Naive thymus-derived CD8-positive, alpha-beta T cell (primary cell): ENCODE data around the gene WTAP. TPM values are rescaled to one million over a fixed set of nuclear protein-coding genes. Genes with fewer than 3 reads are reported as not detected.
A peak's percentile ranks its signal among the peaks of the same experiment; 100 is the strongest.

Experiments
- ATAC-seq, 2 donors: fragments of 150-1000 bp; cut with Tn5 transposase in 1 of 2; sonication (Bioruptor Pico), chemical (Tn5 transposase) in 1 of 2; 1 replicate in 1 of 2; 2 replicates in 1 of 2; pipeline ENCODE4 v1.10.0; 2021; ENCODE audit warnings: mild to moderate bottlenecking in 2 of 2, moderate library complexity in 2 of 2
- POLR2A ChIA-PET: fragments of 350-600 bp; sonication (Branson Sonifier 250); formaldehyde crosslinking; loops from one replicate; lab custom pipeline; 2021; ENCODE audit warnings: antibody characterized with exemption; lab: Charles Lee
- DNase-seq, 10 donors: peaks; one replicate each; pipeline versions ENCODE4 v3.0.0 to v3.0.0-alpha.2; 2020 to 2022
- H3K27ac Mint-ChIP-seq, 10 donors: one replicate each; pipeline ENCODE4 v1.8.0; 2020 to 2022; ENCODE audit warnings: mild to moderate bottlenecking in 10 of 10, mixed read lengths in 10 of 10, moderate library complexity in 4 of 10, inconsistent platforms in 1 of 10
- H3K27me3 Mint-ChIP-seq, 5 donors: one replicate each; pipeline ENCODE4 v1.8.0; 2021 to 2022; ENCODE audit warnings: mixed read lengths in 5 of 5
- H3K36me3 Mint-ChIP-seq, 3 donors: one replicate each; pipeline ENCODE4 v1.8.0; 2020 to 2022; ENCODE audit warnings: mixed read lengths in 3 of 3, mild to moderate bottlenecking in 2 of 3, inconsistent platforms in 1 of 3
- H3K4me1 Mint-ChIP-seq, 4 donors: one replicate each; pipeline ENCODE4 v1.8.0; 2021 to 2022; ENCODE audit warnings: mixed read lengths in 4 of 4
- H3K4me3 Mint-ChIP-seq, 10 donors: one replicate each; pipeline ENCODE4 v1.8.0; 2020 to 2022; ENCODE audit warnings: mild to moderate bottlenecking in 10 of 10, mixed read lengths in 10 of 10, moderate library complexity in 6 of 10, inconsistent platforms in 1 of 10
- H3K9me3 Mint-ChIP-seq, 9 donors: one replicate each; pipeline ENCODE4 v1.8.0; 2020 to 2022; ENCODE audit warnings: mixed read lengths in 9 of 9, mild to moderate bottlenecking in 3 of 9, inconsistent platforms in 1 of 9, moderate library complexity in 1 of 9
- polyA plus RNA-seq, 3 donors: library from polyadenylated mRNA; unstranded; fragments of 300-500 nt; fragmentation: Illumina TruSeq; gene quantifications; one replicate each; pipeline ENCODE4 v1.2.3, GENCODE V29; 2021
- total RNA-seq, 8 experiments: library from RNA in 2 of 8; stranded (reverse) in 2 of 8; gene quantifications; one replicate each; pipeline ENCODE4 v1.2.3 and lab custom pipeline; 2021 to 2026

WTAP gene
- total and polyA plus RNA-seq, 5 experiments from 2014 or later = 104 to 159 (median 128) TPM

DNA sequence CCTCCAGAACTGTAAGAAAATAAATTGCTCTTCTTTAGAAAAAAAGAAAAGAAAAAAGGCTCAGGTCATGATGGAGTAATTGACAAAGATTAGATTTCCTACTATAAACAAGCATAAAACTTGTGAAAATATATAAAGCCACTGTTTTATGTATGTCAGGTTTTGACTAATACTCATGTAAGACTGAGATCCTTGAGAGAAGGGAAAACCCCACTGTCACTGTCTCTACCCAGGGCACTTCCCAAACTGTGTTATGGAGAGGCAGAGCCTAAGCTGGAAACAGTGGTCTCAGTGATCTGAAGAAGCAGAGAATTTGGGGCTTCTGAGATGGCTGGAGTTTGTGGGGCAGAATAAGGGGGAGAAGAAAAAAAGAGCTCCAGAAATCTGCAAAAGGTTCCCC is 42.2 kb downstream of the WTAP start:
- ATAC-seq (no peak), DNase-seq (no peak)
- Mint-ChIP-seq H3K4me1 (peaks cover 0 to 6% (median 0%) of the 10 kb centered on the region in 4 donors), H3K27ac (peak overlapping the region in 3 of 10 donors; percentile 8 to 29 (median 28)), H3K9me3 (peaks cover 0 to 2% (median 0%) of the 10 kb centered on the region in 9 donors), H3K4me3 (no peak overlapping the region), H3K36me3 (peaks cover 0 to 66% (median 31%) of the 10 kb centered on the region in 3 donors), H3K27me3 (no peaks in the 10 kb centered on the region)
- POLR2A ChIA-PET = no interaction called here

GRCh38 chr6:159772196-159772595 is 44.9 kb downstream of the WTAP start:
- H3K4me1 Mint-ChIP-seq = no peaks in the 10 kb centered on the region
- H3K27me3 Mint-ChIP-seq = no peaks in the 10 kb centered on the region
- DNase-seq = no peak
- H3K27ac Mint-ChIP-seq = no peak overlapping the region
- no peak overlapping the region for H3K4me3 Mint-ChIP-seq
- H3K9me3 Mint-ChIP-seq = peaks cover 0 to 2% (median 0%) of the 10 kb centered on the region in 9 donors
- no peak for ATAC-seq
- POLR2A ChIA-PET = interaction anchor here (0.9 kb wide), 1 partner anchor 10 kb away, joined by 3 read pairs; the partner anchor contains the start of gene ACAT2
- peaks cover 0 to 69% (median 32%) of the 10 kb centered on the region in 3 donors for H3K36me3 Mint-ChIP-seq

GRCh38 chr6:159777240-159777904 is 50.1 kb downstream of the WTAP start:
- Mint-ChIP-seq H3K36me3 (peaks cover 6 to 78% (median 7%) of the 10 kb centered on the region in 3 donors), H3K4me3 (no peak overlapping the region), H3K27ac (peak overlapping the region in 7 of 10 donors; percentile 11 to 84 (median 41)), H3K9me3 (no peaks in the 10 kb centered on the region), H3K4me1 (peaks cover 6 to 12% (median 7%) of the 10 kb centered on the region in 4 donors), H3K27me3 (no peaks in the 10 kb centered on the region)
- DNase-seq (no peak), ATAC-seq (peak in 1 of 2 donors; percentile 24)
- POLR2A ChIA-PET = interaction anchor here (0.7 to 1.0 kb wide), 2 partner anchors 12 to 56 kb away, joined by 3 to 4 read pairs; partner anchors contain the start of gene TCP1

GRCh38 chr6:159778131-159778530 is 50.8 kb downstream of the WTAP start:
- no peak for ATAC-seq
- peaks cover 12 to 20% (median 15%) of the 10 kb centered on the region in 4 donors for H3K4me1 Mint-ChIP-seq
- DNase-seq = no peak
- peak overlapping the region in 1 of 10 donors; percentile 11 for H3K27ac Mint-ChIP-seq
- no peaks in the 10 kb centered on the region for H3K27me3 Mint-ChIP-seq
- H3K36me3 Mint-ChIP-seq = peaks cover 10 to 85% (median 14%) of the 10 kb centered on the region in 3 donors
- POLR2A ChIA-PET = interaction anchor here (0.6 to 1.0 kb wide), 6 partner anchors 10 to 57 kb away, joined by 3 to 5 read pairs (median 4); partner anchors contain the start of genes TCP1 and WTAP
- H3K4me3 Mint-ChIP-seq = no peak overlapping the region
- no peaks in the 10 kb centered on the region for H3K9me3 Mint-ChIP-seq

GRCh38 chr6:159778542-159779103 is 51.3 kb downstream of the WTAP start:
- Mint-ChIP-seq H3K4me1 (peaks cover 12 to 23% (median 18%) of the 10 kb centered on the region in 4 donors), H3K27me3 (no peaks in the 10 kb centered on the region), H3K4me3 (no peak overlapping the region), H3K36me3 (peaks cover 10 to 89% (median 14%) of the 10 kb centered on the region in 3 donors), H3K9me3 (no peaks in the 10 kb centered on the region), H3K27ac (peak overlapping the region in 1 of 10 donors; percentile 62)
- no peak for ATAC-seq
- no peak for DNase-seq
- POLR2A ChIA-PET = interaction anchor here (0.6 to 1.0 kb wide), 5 partner anchors 9 to 51 kb away, joined by 3 to 5 read pairs (median 3); partner anchors contain the start of genes TCP1 and WTAP

GRCh38 chr6:159788276-159788675 is 61.0 kb downstream of the WTAP start:
- peaks cover 3 to 71% (median 8%) of the 10 kb centered on the region in 3 donors for H3K36me3 Mint-ChIP-seq
- H3K4me3 Mint-ChIP-seq = peak overlapping the region; percentile 80 to 99 (median 99)
- H3K4me1 Mint-ChIP-seq = peaks cover 27 to 67% (median 61%) of the 10 kb centered on the region in 4 donors
- H3K27ac Mint-ChIP-seq = peak overlapping the region; percentile 74 to 99 (median 85)
- H3K27me3 Mint-ChIP-seq = no peaks in the 10 kb centered on the region
- POLR2A ChIA-PET = interaction anchor here (0.6 to 5.9 kb wide), 7 partner anchors 10 to 228 kb away, joined by 3 to 86 read pairs (median 4); partner anchors contain the start of genes ACAT2, SOD2 and WTAP
- DNase-seq (peak in 4 of 10 donors; percentile 3 to 12 (median 6)), ATAC-seq (no peak)
- H3K9me3 Mint-ChIP-seq = no peaks in the 10 kb centered on the region

- POLR2A ChIA-PET = interaction anchor here (0.8 to 5.9 kb wide), 14 partner anchors 11 to 179 kb away, joined by 3 to 86 read pairs (median 6); partner anchors contain the start of genes ACAT2, SOD2 and WTAP
- no peaks in the 10 kb centered on the region for H3K9me3 Mint-ChIP-seq
- peaks cover 3 to 71% (median 8%) of the 10 kb centered on the region in 3 donors for H3K36me3 Mint-ChIP-seq
- H3K4me1 Mint-ChIP-seq = peaks cover 27 to 63% (median 62%) of the 10 kb centered on the region in 4 donors
- peak overlapping the region; percentile 74 to 99 (median 91) for H3K27ac Mint-ChIP-seq
- DNase-seq (peak in 6 of 10 donors; percentile 15 to 64 (median 26)), ATAC-seq (peak in 1 of 2 donors; percentile 0)
- H3K4me3 Mint-ChIP-seq = peak overlapping the region; percentile 97 to 100 (median 99)
- H3K27me3 Mint-ChIP-seq = no peaks in the 10 kb centered on the region
Observed at GRCh38 chr6:159788753-159789376, 61.6 kb downstream of the WTAP start.

DNA sequence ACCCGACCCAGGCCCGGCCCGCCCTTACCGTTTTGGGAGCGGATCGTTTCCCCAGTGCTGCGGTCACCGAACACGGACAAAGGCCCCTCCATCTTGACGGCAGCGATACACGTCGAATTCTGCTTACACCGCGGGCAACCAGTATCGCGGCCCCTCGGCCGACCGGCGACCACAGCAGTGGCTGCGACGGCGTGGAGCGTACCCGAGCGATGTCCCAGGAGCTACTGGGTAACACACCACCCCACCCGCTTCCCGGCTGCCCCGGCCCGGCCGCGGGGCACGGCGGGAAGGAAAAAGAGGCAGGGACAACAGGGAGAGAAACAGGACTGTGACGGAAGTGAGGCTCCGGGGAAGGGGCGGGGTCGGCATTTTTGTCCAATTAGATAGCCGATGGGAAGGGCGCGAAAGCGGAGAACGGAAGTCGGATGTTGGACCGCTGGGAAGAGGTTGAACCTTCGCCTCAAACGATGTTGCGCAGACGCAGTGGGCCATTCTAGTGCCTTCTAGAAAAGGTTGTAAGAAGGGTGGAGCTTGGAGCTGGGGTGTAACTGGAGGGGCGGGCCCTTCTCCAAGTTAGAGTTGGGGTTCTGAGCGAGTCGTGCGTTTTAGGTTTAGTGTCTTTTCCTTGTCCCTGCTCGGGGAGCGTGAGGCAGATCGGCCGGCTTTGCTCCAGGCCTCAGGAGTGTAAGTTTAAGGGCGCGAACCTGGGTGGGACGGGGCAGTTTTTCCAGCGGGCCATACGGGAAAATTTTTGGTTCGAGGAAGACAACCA is 62.3 kb downstream of the WTAP start, which contains the start of gene TCP1:
Gene TCP1, minus strand, starts transcription at position 226 of the 772 bp plus-strand sequence. Its CDS starts 134 bp downstream, at position 92.
- Mint-ChIP-seq H3K4me1 (peaks cover 27 to 67% (median 66%) of the 10 kb centered on the region in 4 donors), H3K27ac (peak within 1 kb of the TSS; percentile 84 to 99 (median 98)), H3K4me3 (peak within 1 kb of the TSS; percentile 97 to 100 (median 99)), H3K27me3 (no peaks in the 10 kb centered on the region), H3K9me3 (no peaks in the 10 kb centered on the region), H3K36me3 (peaks cover 3 to 70% (median 7%) of the 10 kb centered on the region in 3 donors)
- POLR2A ChIA-PET = interaction anchor here (0.6 to 5.9 kb wide), 25 partner anchors 9 to 179 kb away, joined by 3 to 86 read pairs (median 4); partner anchors contain the start of genes ACAT2, IGF2R, SOD2 and WTAP
- peak; percentile 91 to 99 (median 98) for DNase-seq
- ATAC-seq = peak; percentile 77 to 81

DNA sequence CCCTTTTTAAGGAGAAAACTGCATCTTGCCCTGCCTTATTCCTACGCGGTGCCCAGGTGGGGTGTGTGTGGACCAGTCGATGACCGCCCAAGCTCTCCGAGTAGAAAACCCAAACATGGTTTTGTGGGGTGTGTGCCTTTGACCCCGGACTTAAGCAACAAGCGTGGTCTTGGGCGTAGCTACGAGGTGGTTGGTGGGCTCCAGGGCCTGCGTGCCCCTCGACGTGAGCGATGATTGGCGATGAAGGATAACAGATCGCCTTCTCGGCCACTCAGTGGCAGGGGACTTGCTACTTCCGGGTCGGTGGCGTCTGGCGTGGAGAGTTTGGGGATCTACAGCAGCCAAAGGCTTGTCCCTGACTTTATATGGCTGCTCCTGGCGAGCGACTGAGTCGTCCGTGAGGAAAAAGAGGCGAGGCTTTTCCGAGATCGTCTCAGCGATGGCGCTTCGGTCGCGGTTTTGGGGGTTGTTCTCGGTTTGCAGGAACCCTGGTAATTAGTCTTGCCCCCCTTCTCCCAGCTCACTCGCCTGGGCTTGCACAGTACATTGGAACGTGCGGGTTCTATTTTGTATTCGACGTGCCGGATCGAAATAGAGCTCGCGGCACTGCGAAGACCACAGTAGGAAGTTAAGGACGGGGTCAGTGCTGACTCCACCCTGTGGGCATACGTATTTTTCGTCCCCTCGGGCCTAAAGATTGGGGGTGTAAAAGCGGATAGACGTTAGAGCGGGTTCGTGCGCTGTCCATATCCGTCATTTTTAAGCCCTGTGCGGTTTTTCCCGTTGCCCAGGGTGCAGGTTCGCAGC is 63.0 kb downstream of the WTAP start, which contains the start of gene MRPL18:
Gene MRPL18, plus strand, starts transcription at position 319 of the 807 bp plus-strand sequence. Its CDS starts 121 bp downstream, at position 440.
- H3K9me3 Mint-ChIP-seq = no peaks in the 10 kb centered on the region
- H3K36me3 Mint-ChIP-seq = peaks cover 3 to 67% (median 3%) of the 10 kb centered on the region in 3 donors
- POLR2A ChIA-PET = interaction anchor here (0.6 to 5.9 kb wide), 23 partner anchors 8 to 178 kb away, joined by 3 to 86 read pairs (median 4); partner anchors contain the start of genes ACAT2, IGF2R, SOD2 and WTAP
- ATAC-seq (peak; percentile 84 to 85), DNase-seq (peak; percentile 73 to 95 (median 86))
- H3K4me3 Mint-ChIP-seq = peak within 1 kb of the TSS; percentile 97 to 100 (median 99)
- no peaks in the 10 kb centered on the region for H3K27me3 Mint-ChIP-seq
- H3K4me1 Mint-ChIP-seq = peaks cover 28 to 69% (median 65%) of the 10 kb centered on the region in 4 donors
- H3K27ac Mint-ChIP-seq = peak within 1 kb of the TSS; percentile 84 to 99 (median 98)

GRCh38 chr6:159790956-159791598 is 63.8 kb downstream of the WTAP start:
- peak overlapping the region; percentile 84 to 99 (median 98) for H3K27ac Mint-ChIP-seq
- peaks cover 27 to 71% (median 63%) of the 10 kb centered on the region in 4 donors for H3K4me1 Mint-ChIP-seq
- H3K36me3 Mint-ChIP-seq = peaks cover 2 to 67% (median 3%) of the 10 kb centered on the region in 3 donors
- ATAC-seq (no peak), DNase-seq (peak in 5 of 10 donors; percentile 3 to 43 (median 15))
- H3K27me3 Mint-ChIP-seq = no peaks in the 10 kb centered on the region
- POLR2A ChIA-PET = interaction anchor here (1.5 to 5.9 kb wide), 10 partner anchors 7 to 177 kb away, joined by 4 to 86 read pairs (median 18); partner anchors contain the start of genes ACAT2, IGF2R, SOD2 and WTAP
- H3K9me3 Mint-ChIP-seq = no peaks in the 10 kb centered on the region
- peak overlapping the region; percentile 97 to 100 (median 99) for H3K4me3 Mint-ChIP-seq
